Measurements from ENCODE around the gene GOLPH3L.

- TF ChIP-seq, protein P1, sequence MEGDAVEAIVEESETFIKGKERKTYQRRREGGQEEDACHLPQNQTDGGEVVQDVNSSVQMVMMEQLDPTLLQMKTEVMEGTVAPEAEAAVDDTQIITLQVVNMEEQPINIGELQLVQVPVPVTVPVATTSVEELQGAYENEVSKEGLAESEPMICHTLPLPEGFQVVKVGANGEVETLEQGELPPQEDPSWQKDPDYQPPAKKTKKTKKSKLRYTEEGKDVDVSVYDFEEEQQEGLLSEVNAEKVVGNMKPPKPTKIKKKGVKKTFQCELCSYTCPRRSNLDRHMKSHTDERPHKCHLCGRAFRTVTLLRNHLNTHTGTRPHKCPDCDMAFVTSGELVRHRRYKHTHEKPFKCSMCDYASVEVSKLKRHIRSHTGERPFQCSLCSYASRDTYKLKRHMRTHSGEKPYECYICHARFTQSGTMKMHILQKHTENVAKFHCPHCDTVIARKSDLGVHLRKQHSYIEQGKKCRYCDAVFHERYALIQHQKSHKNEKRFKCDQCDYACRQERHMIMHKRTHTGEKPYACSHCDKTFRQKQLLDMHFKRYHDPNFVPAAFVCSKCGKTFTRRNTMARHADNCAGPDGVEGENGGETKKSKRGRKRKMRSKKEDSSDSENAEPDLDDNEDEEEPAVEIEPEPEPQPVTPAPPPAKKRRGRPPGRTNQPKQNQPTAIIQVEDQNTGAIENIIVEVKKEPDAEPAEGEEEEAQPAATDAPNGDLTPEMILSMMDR (conservative IDR thresholded peaks at IDR 0.05; ENCODE audit: low read length): peak; percentile 75
- TF ChIP-seq EZH2phosphoT487 (IDR thresholded peaks at IDR 0.05; ENCODE audit: borderline replicate concordance): no peak
Measured at GRCh38 chr1:150621497-150622302, 75.3 kb downstream of the GOLPH3L start.
